Measurements from ENCODE around the gene HAPSTR1. TPM values are rescaled to one million over a fixed set of nuclear protein-coding genes. Genes with fewer than 3 reads are reported as not detected.

HAPSTR1 gene
- total and polyA plus RNA-seq, 2 of the 13 experiments (the other 11 are each of a cell fraction or from before 2014, with no cell fraction given) = 25.2 to 83.2 TPM

- TF ChIP-seq POLR2AphosphoS2 (IDR thresholded peaks at IDR 0.05; ENCODE audit: low read depth, low read length) (peak; percentile 74; the same call in 1 of the 2 replicates), ZNF24 (IDR thresholded peaks at IDR 0.05) (no peak)
Observed at GRCh38 chr16:9107025-9107970, 15.9 kb downstream of the HAPSTR1 start (continued).

DNA sequence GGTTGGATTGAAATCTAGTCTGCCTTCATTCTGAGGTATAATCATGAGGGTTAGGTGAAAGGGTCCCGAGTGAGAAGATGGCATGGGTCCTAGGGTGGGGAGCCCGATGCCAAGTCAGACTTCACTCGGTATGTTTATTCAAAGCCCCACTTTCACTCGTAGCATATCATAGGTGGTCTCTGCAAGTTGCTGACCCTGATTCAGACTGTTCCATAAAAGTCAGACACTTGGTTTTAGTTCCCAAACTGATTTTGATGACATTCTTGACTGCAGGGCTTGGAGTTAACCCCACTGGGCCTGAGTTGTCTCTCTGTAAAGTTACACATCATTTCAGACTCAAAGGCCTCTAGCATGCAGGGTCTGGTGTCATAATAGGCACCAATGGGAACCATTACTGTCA lies 17.8 kb downstream of the HAPSTR1 start:
- ChIA-PET CTCF (ENCODE audit: low intra/inter-chr PET ratio, low total read pairs) (no interaction called here), POLR2A (interaction anchor here (2.3 kb wide), 1 partner anchor 18 kb away, joined by 14 read pairs; the partner anchor contains the start of gene HAPSTR1)
- peaks cover 99% of the 10 kb centered on the region for H3K79me2 ChIP-seq (ENCODE audit: insufficient read depth, low read length)
- no peak overlapping the region for H3K9ac ChIP-seq (ENCODE audit: insufficient read depth, low read depth, low read length)
- FAIRE-seq = no peak
- whole genome bisulfite sequencing (ENCODE audit: low lambda C conversion rate) = 96% methylated on average over 4 of the region's 4 CpGs
- H3K9me3 ChIP-seq (ENCODE audit: low read length) = no peaks in the 10 kb centered on the region
- no peak overlapping the region for H3K4me3 ChIP-seq (replicated peaks in 1 of 3; ENCODE audit: insufficient read depth in 1 of 3, low read depth in 2 of 3, low read length in 3 of 3)
- H3K27ac ChIP-seq (ENCODE audit: extremely low read length, insufficient read depth, low read length) = no peak overlapping the region
- no peak overlapping the region for H2AFZ ChIP-seq (ENCODE audit: low read length)
- H3K36me3 ChIP-seq (replicated peaks in 1 of 2; ENCODE audit: control insufficient read depth in 1 of 2, insufficient read depth in 2 of 2, low read length in 2 of 2) = peaks cover 42 to 67% of the 10 kb centered on the region in 2 experiments
- BruUV-seq (replicated peaks) = no TSS peak
- no peaks in the 10 kb centered on the region for H3K27me3 ChIP-seq (ENCODE audit: control insufficient read depth in 1 of 2, insufficient read depth in 2 of 2, low read length in 2 of 2)
- TF ChIP-seq FOXO1 (CRISPR knock-in tag; IDR thresholded peaks at IDR 0.05) (no peak), CREB1 (IDR thresholded peaks at IDR 0.05) (no peak), CREB1 (CRISPR knock-in tag; IDR thresholded peaks at IDR 0.05) (0 out of 2 replicates have a peak, but pooled peaks have one; percentile 12), POLR2AphosphoS5 (IDR thresholded peaks at IDR 0.05; ENCODE audit: low read depth, low read length) (peak; percentile 9; the same call in 1 of the 2 replicates), MAZ (IDR thresholded peaks at IDR 0.05; ENCODE audit: borderline replicate concordance, low read depth, low read length) (no peak), MAZ (CRISPR knock-in tag; IDR thresholded peaks at IDR 0.05; ENCODE audit: low read depth) (no peak), RBM22 (optimal IDR thresholded peaks at IDR 0.05; ENCODE audit: low read length) (peak; percentile 87)
- DNase-seq (ENCODE audit: low spot score) = no peak
- H3K4me1 ChIP-seq (ENCODE audit: insufficient read depth, low read length) = peaks cover 60% of the 10 kb centered on the region
- intact Hi-C loops (cut with micrococcal nuclease; ENCODE audit: unreplicated experiment) (no loop called here), in situ Hi-C loops (cut with HindIII; ENCODE audit: extremely low pct_ligation_motif_present, low pct_unique_long_range_greater_than_20kb) (no loop called here)
- no peak overlapping the region for H3K4me2 ChIP-seq (ENCODE audit: low read depth, low read length)
- H4K20me1 ChIP-seq (ENCODE audit: insufficient read depth, low read length) = peaks cover 99% of the 10 kb centered on the region
- ATAC-seq = no peak
